Neural cell (in vitro differentiated cells): Measurements from ENCODE around the gene ZNF106. TPM values are rescaled to one million over a fixed set of nuclear protein-coding genes. Genes with fewer than 3 reads are reported as not detected.

Experiments used
- H2AFZ ChIP-seq: fragments of 200-600, 300-800 bp; sonication (generic), shearing (Covaris generic); 2 replicates; pipeline ENCODE4 v1.6.0; 2014; ENCODE audit warnings: low read depth, mild to moderate bottlenecking, antibody characterized with exemption, low read length, moderate library complexity
- H3F3A ChIP-seq: fragments of 200-600 bp; shearing (Covaris generic); 2 replicates; pipeline ENCODE4 v1.6.1; 2016; ENCODE audit warnings: mild to moderate bottlenecking, moderate library complexity, mixed read lengths, antibody characterized with exemption, low read length; ENCODE audit not compliant: insufficient read depth, poor library complexity, severe bottlenecking
- H3K27ac ChIP-seq: fragments of 200-600, 300-800 bp; sonication (generic), shearing (Covaris generic); 2 replicates; pipeline ENCODE4 v1.5.1; 2014; ENCODE audit warnings: mild to moderate bottlenecking, low read length, moderate library complexity
- H3K27me3 ChIP-seq: fragments of 300-800, 200-600 bp; sonication (generic), shearing (Covaris generic); 2 replicates; pipeline ENCODE4 v1.6.0; 2014; ENCODE audit warnings: mild to moderate bottlenecking, low read depth, low read length, moderate library complexity; ENCODE audit not compliant: insufficient read depth
- H3K36me3 ChIP-seq: fragments of 300-800, 200-600 bp; sonication (generic), shearing (Covaris generic); 2 replicates; pipeline ENCODE4 v1.5.1; 2014; ENCODE audit warnings: mild to moderate bottlenecking, antibody characterized with exemption, low read length, moderate library complexity; ENCODE audit not compliant: insufficient read depth
- H3K4me2 ChIP-seq: fragments of 300-800, 200-600 bp; sonication (generic), shearing (Covaris generic); 2 replicates; pipeline ENCODE4 v1.6.0; 2014; ENCODE audit warnings: mild to moderate bottlenecking, low read length
- H3K4me3 ChIP-seq: fragments of 300-800, 200-600 bp; sonication (generic), shearing (Covaris generic); 2 replicates; pipeline ENCODE4 v1.5.1; 2014; ENCODE audit warnings: mild to moderate bottlenecking, low read length, moderate library complexity
- H3K79me2 ChIP-seq: fragments of 200-600 bp; shearing (Covaris generic); replicated peaks from 2 replicates; pipeline ENCODE4 v1.6.0; 2014; ENCODE audit warnings: mild to moderate bottlenecking, low read length, moderate library complexity; ENCODE audit not compliant: insufficient read depth
- H3K9ac ChIP-seq: fragments of 300-800, 200-600 bp; sonication (generic), shearing (Covaris generic); 2 replicates; pipeline ENCODE4 v1.6.1; 2016; ENCODE audit warnings: mild to moderate bottlenecking, low read length, mixed read lengths
- H3K9me2 ChIP-seq: fragments of 200-600 bp; shearing (Covaris generic); 2 replicates; pipeline ENCODE4 v1.6.1; 2016; ENCODE audit warnings: mild to moderate bottlenecking, low read length, mixed read lengths; ENCODE audit not compliant: insufficient read depth
- H3K9me3 ChIP-seq: fragments of 200-600, 300-800 bp; sonication (generic), shearing (Covaris generic); 2 replicates; pipeline ENCODE4 v1.6.1; 2016; ENCODE audit warnings: mild to moderate bottlenecking, mixed run types, low read length, moderate library complexity, mixed read lengths
- H4K20me1 ChIP-seq: fragments of 200-600 bp; shearing (Covaris generic); 2 replicates; pipeline ENCODE4 v1.6.1; 2016; ENCODE audit warnings: mild to moderate bottlenecking, mixed run types; ENCODE audit not compliant: insufficient read depth
- EP300 ChIP-seq: fragments of 450-650 bp; conservative IDR thresholded peaks from 2 replicates; pipeline ENCODE4 v1.6.1; 2014; ENCODE audit warnings: antibody characterized with exemption, mild to moderate bottlenecking, moderate library complexity; ENCODE audit not compliant: poor library complexity, severe bottlenecking
- EZH2 ChIP-seq: fragments of 200-600, 300-800 bp; shearing (Covaris generic), sonication (generic); IDR thresholded peaks from 2 replicates; pipeline ENCODE4 v1.6.1; 2014; ENCODE audit warnings: antibody characterized with exemption, low read length, borderline replicate concordance, mild to moderate bottlenecking; ENCODE audit not compliant: insufficient read depth, poor library complexity, severe bottlenecking
- MXI1 ChIP-seq: fragments of 450-650 bp; conservative IDR thresholded peaks from 2 replicates; pipeline ENCODE4 v1.6.1; 2014; ENCODE audit warnings: antibody characterized with exemption, mild to moderate bottlenecking; ENCODE audit not compliant: poor library complexity, severe bottlenecking
- POLR2AphosphoS5 ChIP-seq: IDR thresholded peaks from 2 replicates; pipeline ENCODE4 v1.6.1; 2012
- RAD21 ChIP-seq: fragments of 450-650 bp; conservative IDR thresholded peaks from 2 replicates; pipeline ENCODE4 v1.6.1; 2014; ENCODE audit warnings: antibody characterized with exemption, mild to moderate bottlenecking, moderate library complexity
- SMC3 ChIP-seq: fragments of 450-650 bp; conservative IDR thresholded peaks from 2 replicates; pipeline ENCODE4 v1.6.1; 2014; ENCODE audit warnings: antibody characterized with exemption, mild to moderate bottlenecking, moderate library complexity; ENCODE audit not compliant: poor library complexity
- TAF1 ChIP-seq: IDR thresholded peaks from 2 replicates; pipeline ENCODE4 v1.6.1; 2012; ENCODE audit warnings: low read depth
- polyA plus RNA-seq: library from polyadenylated mRNA; depleted of rRNA; stranded (reverse); fragments of >200 nt; gene quantifications from 2 replicates; pipeline ENCODE4 v1.2.3, GENCODE V29; 2014
- TF ChIP-seq, protein P1 (sequence below): fragments of 450-650 bp; IDR thresholded peaks from 2 replicates; pipeline ENCODE4 v1.5.1; 2014; ENCODE audit warnings: antibody characterized with exemption, mild to moderate bottlenecking, moderate library complexity; ENCODE audit not compliant: poor library complexity, severe bottlenecking
- TF ChIP-seq, protein P2 (sequence below): IDR thresholded peaks from 2 replicates; pipeline ENCODE4 v1.6.1; 2012; ENCODE audit warnings: borderline replicate concordance

The ZNF106 gene
- polyA plus RNA-seq, 1 donor from 2014 or later = 24.0 TPM

DNA sequence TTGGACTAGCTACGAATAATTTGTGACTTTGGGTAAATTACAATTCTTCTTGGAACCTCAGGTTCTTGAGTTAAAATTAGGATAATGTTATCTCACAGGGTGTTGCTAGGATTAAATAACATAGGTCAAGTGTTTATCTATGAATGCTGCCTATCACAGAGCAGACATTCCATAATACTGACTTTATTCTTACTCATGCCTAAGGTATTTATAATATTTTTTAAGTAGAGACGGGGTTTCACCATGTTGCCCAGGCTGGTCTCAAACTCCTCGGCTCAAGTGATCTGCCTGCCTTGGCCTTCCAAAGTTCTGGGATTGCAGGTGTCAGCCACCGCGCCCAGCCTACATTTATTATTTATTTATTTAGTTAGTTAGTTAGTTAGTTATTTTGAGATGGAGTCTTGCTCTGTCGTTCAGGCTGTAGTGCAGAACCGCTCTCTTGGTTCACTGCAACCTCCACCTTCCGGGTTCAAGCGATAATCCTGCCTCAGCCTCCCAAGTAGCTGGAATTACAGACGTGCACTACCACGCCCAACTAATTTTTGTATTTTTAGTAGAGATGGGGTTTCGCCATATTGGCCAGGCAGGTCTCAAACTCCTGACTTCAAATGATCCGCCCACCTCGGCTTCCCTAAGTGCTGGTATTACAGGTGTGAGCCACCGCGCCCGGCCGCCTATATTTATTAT is 741 bp upstream of the ZNF106 start:
- Histone ChIP-seq H3K9me2 (no peaks in the 10 kb centered on the region), H3K27ac (peak overlapping the region; percentile 80), H2AFZ (peak overlapping the region; percentile 100), H3K36me3 (no peaks in the 10 kb centered on the region), H3K4me2 (peak overlapping the region; percentile 80), H3K9ac (peak overlapping the region; percentile 87), H3F3A (peaks cover 5% of the 10 kb centered on the region), H4K20me1 (no peaks in the 10 kb centered on the region), H3K79me2 (peaks cover 31% of the 10 kb centered on the region), H3K27me3 (no peaks in the 10 kb centered on the region), H3K4me3 (peak overlapping the region; percentile 95), H3K9me3 (no peaks in the 10 kb centered on the region)
- TF ChIP-seq, protein P1, sequence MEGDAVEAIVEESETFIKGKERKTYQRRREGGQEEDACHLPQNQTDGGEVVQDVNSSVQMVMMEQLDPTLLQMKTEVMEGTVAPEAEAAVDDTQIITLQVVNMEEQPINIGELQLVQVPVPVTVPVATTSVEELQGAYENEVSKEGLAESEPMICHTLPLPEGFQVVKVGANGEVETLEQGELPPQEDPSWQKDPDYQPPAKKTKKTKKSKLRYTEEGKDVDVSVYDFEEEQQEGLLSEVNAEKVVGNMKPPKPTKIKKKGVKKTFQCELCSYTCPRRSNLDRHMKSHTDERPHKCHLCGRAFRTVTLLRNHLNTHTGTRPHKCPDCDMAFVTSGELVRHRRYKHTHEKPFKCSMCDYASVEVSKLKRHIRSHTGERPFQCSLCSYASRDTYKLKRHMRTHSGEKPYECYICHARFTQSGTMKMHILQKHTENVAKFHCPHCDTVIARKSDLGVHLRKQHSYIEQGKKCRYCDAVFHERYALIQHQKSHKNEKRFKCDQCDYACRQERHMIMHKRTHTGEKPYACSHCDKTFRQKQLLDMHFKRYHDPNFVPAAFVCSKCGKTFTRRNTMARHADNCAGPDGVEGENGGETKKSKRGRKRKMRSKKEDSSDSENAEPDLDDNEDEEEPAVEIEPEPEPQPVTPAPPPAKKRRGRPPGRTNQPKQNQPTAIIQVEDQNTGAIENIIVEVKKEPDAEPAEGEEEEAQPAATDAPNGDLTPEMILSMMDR = no peak

GRCh38 chr15:42490291-42490670 is 660 bp downstream of the ZNF106 start:
- TF ChIP-seq EP300 (no peak), TAF1 (no peak), SMC3 (no peak), MXI1 (no peak), EZH2 (no peak), POLR2AphosphoS5 (no peak), RAD21 (no peak)
- TF ChIP-seq, protein P1 = no peak
- TF ChIP-seq, protein P2, sequence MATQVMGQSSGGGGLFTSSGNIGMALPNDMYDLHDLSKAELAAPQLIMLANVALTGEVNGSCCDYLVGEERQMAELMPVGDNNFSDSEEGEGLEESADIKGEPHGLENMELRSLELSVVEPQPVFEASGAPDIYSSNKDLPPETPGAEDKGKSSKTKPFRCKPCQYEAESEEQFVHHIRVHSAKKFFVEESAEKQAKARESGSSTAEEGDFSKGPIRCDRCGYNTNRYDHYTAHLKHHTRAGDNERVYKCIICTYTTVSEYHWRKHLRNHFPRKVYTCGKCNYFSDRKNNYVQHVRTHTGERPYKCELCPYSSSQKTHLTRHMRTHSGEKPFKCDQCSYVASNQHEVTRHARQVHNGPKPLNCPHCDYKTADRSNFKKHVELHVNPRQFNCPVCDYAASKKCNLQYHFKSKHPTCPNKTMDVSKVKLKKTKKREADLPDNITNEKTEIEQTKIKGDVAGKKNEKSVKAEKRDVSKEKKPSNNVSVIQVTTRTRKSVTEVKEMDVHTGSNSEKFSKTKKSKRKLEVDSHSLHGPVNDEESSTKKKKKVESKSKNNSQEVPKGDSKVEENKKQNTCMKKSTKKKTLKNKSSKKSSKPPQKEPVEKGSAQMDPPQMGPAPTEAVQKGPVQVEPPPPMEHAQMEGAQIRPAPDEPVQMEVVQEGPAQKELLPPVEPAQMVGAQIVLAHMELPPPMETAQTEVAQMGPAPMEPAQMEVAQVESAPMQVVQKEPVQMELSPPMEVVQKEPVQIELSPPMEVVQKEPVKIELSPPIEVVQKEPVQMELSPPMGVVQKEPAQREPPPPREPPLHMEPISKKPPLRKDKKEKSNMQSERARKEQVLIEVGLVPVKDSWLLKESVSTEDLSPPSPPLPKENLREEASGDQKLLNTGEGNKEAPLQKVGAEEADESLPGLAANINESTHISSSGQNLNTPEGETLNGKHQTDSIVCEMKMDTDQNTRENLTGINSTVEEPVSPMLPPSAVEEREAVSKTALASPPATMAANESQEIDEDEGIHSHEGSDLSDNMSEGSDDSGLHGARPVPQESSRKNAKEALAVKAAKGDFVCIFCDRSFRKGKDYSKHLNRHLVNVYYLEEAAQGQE = no peak
- Histone ChIP-seq H3K27me3 (no peaks in the 10 kb centered on the region), H3F3A (peaks cover 5% of the 10 kb centered on the region), H3K79me2 (peaks cover 28% of the 10 kb centered on the region), H4K20me1 (no peaks in the 10 kb centered on the region), H3K9ac (peak overlapping the region; percentile 87), H3K4me2 (peak overlapping the region; percentile 99), H3K9me3 (no peaks in the 10 kb centered on the region), H3K36me3 (no peaks in the 10 kb centered on the region), H3K27ac (peak overlapping the region; percentile 80), H3K4me3 (peak overlapping the region; percentile 95), H2AFZ (peak overlapping the region; percentile 100), H3K9me2 (no peaks in the 10 kb centered on the region)
